Measurements from ENCODE around the gene KRT76.

The KRT76 gene

GRCh38 chr12:52817699-52818238 lies 40.6 kb upstream of the KRT76 start:
- Mint-ChIP-seq H3K27ac (ENCODE audit: low read depth) (no peak overlapping the region), H3K4me1 (peaks cover 13% of the 10 kb centered on the region), H3K4me3 (no peak overlapping the region), H3K27me3 (peaks cover 43% of the 10 kb centered on the region), H3K9me3 (no peaks in the 10 kb centered on the region), H3K36me3 (ENCODE audit: insufficient read depth) (no peaks in the 10 kb centered on the region)
- DNase-seq (ENCODE audit: low spot score in 2 of 2) (no peak), ATAC-seq (replicated peaks; ENCODE audit: extremely low read depth, poor library complexity, severe bottlenecking) (no peak)

GRCh38 chr12:52817003-52817698 lies 40.0 kb upstream of the KRT76 start:
- no peaks in the 10 kb centered on the region for H3K36me3 Mint-ChIP-seq (ENCODE audit: insufficient read depth)
- no peak overlapping the region for H3K27ac Mint-ChIP-seq (ENCODE audit: low read depth)
- no peak for ATAC-seq (replicated peaks; ENCODE audit: extremely low read depth, poor library complexity, severe bottlenecking)
- no peak for DNase-seq (ENCODE audit: low spot score in 2 of 2)
- peaks cover 13% of the 10 kb centered on the region for H3K4me1 Mint-ChIP-seq
- H3K27me3 Mint-ChIP-seq: peaks cover 39% of the 10 kb centered on the region
- H3K4me3 Mint-ChIP-seq: no peak overlapping the region
- H3K9me3 Mint-ChIP-seq: no peaks in the 10 kb centered on the region

- H3K4me3 Mint-ChIP-seq: no peak overlapping the region
- no peak overlapping the region for H3K27ac Mint-ChIP-seq (ENCODE audit: low read depth)
- H3K9me3 Mint-ChIP-seq: no peaks in the 10 kb centered on the region
- H3K36me3 Mint-ChIP-seq (ENCODE audit: insufficient read depth): no peaks in the 10 kb centered on the region
- H3K4me1 Mint-ChIP-seq: peaks cover 13% of the 10 kb centered on the region
- ATAC-seq (replicated peaks; ENCODE audit: extremely low read depth, poor library complexity, severe bottlenecking) (no peak), DNase-seq (ENCODE audit: low spot score in 2 of 2) (no peak)
- peaks cover 39% of the 10 kb centered on the region for H3K27me3 Mint-ChIP-seq
Measured at GRCh38 chr12:52815676-52816588, 38.8 kb upstream of the KRT76 start.

GRCh38 chr12:52815161-52815560 lies 38.0 kb upstream of the KRT76 start:
- Mint-ChIP-seq H3K27me3 (peaks cover 33% of the 10 kb centered on the region), H3K4me3 (no peak overlapping the region), H3K36me3 (ENCODE audit: insufficient read depth) (no peaks in the 10 kb centered on the region), H3K27ac (ENCODE audit: low read depth) (no peak overlapping the region), H3K4me1 (peaks cover 13% of the 10 kb centered on the region), H3K9me3 (no peaks in the 10 kb centered on the region)
- no peak for DNase-seq (ENCODE audit: low spot score in 2 of 2)
- ATAC-seq (replicated peaks; ENCODE audit: extremely low read depth, poor library complexity, severe bottlenecking): no peak

- Mint-ChIP-seq H3K9me3 (no peaks in the 10 kb centered on the region), H3K4me3 (no peak overlapping the region), H3K4me1 (peaks cover 13% of the 10 kb centered on the region), H3K27me3 (peaks cover 28% of the 10 kb centered on the region), H3K36me3 (ENCODE audit: insufficient read depth) (no peaks in the 10 kb centered on the region), H3K27ac (ENCODE audit: low read depth) (no peak overlapping the region)
- DNase-seq (ENCODE audit: low spot score in 2 of 2) (no peak), ATAC-seq (replicated peaks; ENCODE audit: extremely low read depth, poor library complexity, severe bottlenecking) (no peak)
Measured at GRCh38 chr12:52814710-52815155, 37.6 kb upstream of the KRT76 start.

GRCh38 chr12:52813885-52814709 lies 37.0 kb upstream of the KRT76 start, which contains the start of gene KRT4:
Gene KRT4, minus strand, starts transcription at chr12:52814116. Its CDS starts 58 bp downstream, at chr12:52814058.
- Mint-ChIP-seq H3K27me3 (peaks cover 28% of the 10 kb centered on the region), H3K4me3 (no peak within 1 kb of the TSS), H3K27ac (ENCODE audit: low read depth) (no peak within 1 kb of the TSS), H3K36me3 (ENCODE audit: insufficient read depth) (no peaks in the 10 kb centered on the region), H3K9me3 (no peaks in the 10 kb centered on the region), H3K4me1 (peaks cover 13% of the 10 kb centered on the region)
- no peak for DNase-seq (ENCODE audit: low spot score in 2 of 2)
- ATAC-seq (replicated peaks; ENCODE audit: extremely low read depth, poor library complexity, severe bottlenecking): no peak

- DNase-seq (ENCODE audit: low spot score in 2 of 2) (no peak), ATAC-seq (replicated peaks; ENCODE audit: extremely low read depth, poor library complexity, severe bottlenecking) (no peak)
- no peak overlapping the region for H3K4me3 Mint-ChIP-seq
- H3K27me3 Mint-ChIP-seq: peaks cover 21% of the 10 kb centered on the region
- peaks cover 12% of the 10 kb centered on the region for H3K4me1 Mint-ChIP-seq
- H3K27ac Mint-ChIP-seq (ENCODE audit: low read depth): no peak overlapping the region
- H3K9me3 Mint-ChIP-seq: no peaks in the 10 kb centered on the region
- H3K36me3 Mint-ChIP-seq (ENCODE audit: insufficient read depth): no peaks in the 10 kb centered on the region
Measured at GRCh38 chr12:52813203-52813819, 36.2 kb upstream of the KRT76 start.

- no peak overlapping the region for H3K4me3 Mint-ChIP-seq
- DNase-seq (ENCODE audit: low spot score in 2 of 2): no peak
- peaks cover 6% of the 10 kb centered on the region for H3K4me1 Mint-ChIP-seq
- H3K36me3 Mint-ChIP-seq (ENCODE audit: insufficient read depth): no peaks in the 10 kb centered on the region
- peaks cover 21% of the 10 kb centered on the region for H3K27me3 Mint-ChIP-seq
- no peak for ATAC-seq (replicated peaks; ENCODE audit: extremely low read depth, poor library complexity, severe bottlenecking)
- no peak overlapping the region for H3K27ac Mint-ChIP-seq (ENCODE audit: low read depth)
- no peaks in the 10 kb centered on the region for H3K9me3 Mint-ChIP-seq
Measured at GRCh38 chr12:52812749-52813148, 35.6 kb upstream of the KRT76 start.

- Mint-ChIP-seq H3K36me3 (ENCODE audit: insufficient read depth) (no peaks in the 10 kb centered on the region), H3K27me3 (peaks cover 21% of the 10 kb centered on the region), H3K9me3 (no peaks in the 10 kb centered on the region), H3K27ac (ENCODE audit: low read depth) (no peak overlapping the region), H3K4me3 (no peak overlapping the region), H3K4me1 (no peaks in the 10 kb centered on the region)
- no peak for DNase-seq (ENCODE audit: low spot score in 2 of 2)
- ATAC-seq (replicated peaks; ENCODE audit: extremely low read depth, poor library complexity, severe bottlenecking): no peak
Measured at GRCh38 chr12:52812073-52812400, 34.9 kb upstream of the KRT76 start.

- Mint-ChIP-seq H3K27me3 (peaks cover 20% of the 10 kb centered on the region), H3K9me3 (no peaks in the 10 kb centered on the region), H3K36me3 (ENCODE audit: insufficient read depth) (no peaks in the 10 kb centered on the region), H3K4me3 (no peak overlapping the region), H3K27ac (ENCODE audit: low read depth) (no peak overlapping the region), H3K4me1 (no peaks in the 10 kb centered on the region)
- ATAC-seq (replicated peaks; ENCODE audit: extremely low read depth, poor library complexity, severe bottlenecking) (no peak), DNase-seq (ENCODE audit: low spot score in 2 of 2) (no peak)
Measured at GRCh38 chr12:52811191-52812072, 34.3 kb upstream of the KRT76 start.

GRCh38 chr12:52810554-52810953 lies 33.4 kb upstream of the KRT76 start:
- Mint-ChIP-seq H3K4me3 (no peak overlapping the region), H3K4me1 (no peaks in the 10 kb centered on the region), H3K27me3 (peaks cover 20% of the 10 kb centered on the region), H3K27ac (ENCODE audit: low read depth) (no peak overlapping the region), H3K36me3 (ENCODE audit: insufficient read depth) (no peaks in the 10 kb centered on the region), H3K9me3 (no peaks in the 10 kb centered on the region)
- DNase-seq (ENCODE audit: low spot score in 2 of 2) (no peak), ATAC-seq (replicated peaks; ENCODE audit: extremely low read depth, poor library complexity, severe bottlenecking) (no peak)
